OCI-LY7 (cell line): ENCODE data around the gene FRMD8. TPM values are rescaled to one million over a fixed set of nuclear protein-coding genes. Genes with fewer than 3 reads are reported as not detected.

Source experiments
- BruUV-seq: library from RNA; stranded (reverse); fragments of 400-500 nt; replicated peaks from 2 replicates; lab custom pipeline; 2021; lab: Mats Ljungman, UMichigan
- CTCF ChIA-PET: fragments of 300-600 bp; sonication (Branson Sonifier 250); formaldehyde crosslinking; loops from one replicate; lab custom pipeline; 2022; ENCODE audit warnings: antibody characterized with exemption; ENCODE audit not compliant: unreplicated experiment; lab: Charles Lee
- POLR2A ChIA-PET: fragments of 300-600 bp; sonication (Branson Sonifier 250); formaldehyde crosslinking; loops from one replicate; lab custom pipeline; 2022; ENCODE audit warnings: antibody characterized with exemption; lab: Charles Lee
- DNase-seq: peaks from one replicate; pipeline ENCODE4 v3.0.0-alpha.2; 2015; ENCODE audit warnings: low spot score
- H2AFZ ChIP-seq: fragments of 200-600 bp; sonication (generic), shearing (Covaris generic); 2 replicates; pipeline ENCODE4 v1.6.1; 2014; ENCODE audit warnings: mild to moderate bottlenecking, antibody characterized with exemption, low read length, moderate library complexity
- H3K27ac ChIP-seq: fragments of 200-600 bp; sonication (generic); 2 replicates; pipeline ENCODE4 v1.5.1; 2014; ENCODE audit warnings: mixed run types, low read depth, mild to moderate bottlenecking, moderate library complexity, low read length, inconsistent platforms; ENCODE audit not compliant: poor library complexity, severe bottlenecking
- H3K36me3 ChIP-seq: fragments of 200-600 bp; sonication (generic); 2 replicates; pipeline ENCODE4 v1.6.1; 2014; ENCODE audit warnings: mild to moderate bottlenecking, antibody characterized with exemption, low read length, moderate library complexity, mixed read lengths; ENCODE audit not compliant: insufficient read depth
- H3K4me1 ChIP-seq: fragments of 200-600 bp; sonication (generic); 2 replicates; pipeline ENCODE4 v1.5.1; 2014; ENCODE audit warnings: mild to moderate bottlenecking, low read length; ENCODE audit not compliant: insufficient read depth, poor library complexity, severe bottlenecking
- H3K4me2 ChIP-seq: fragments of 200-600 bp; sonication (generic); 2 replicates; pipeline ENCODE4 v1.6.1; 2014; ENCODE audit warnings: mild to moderate bottlenecking, low read length
- H3K4me3 ChIP-seq: fragments of 200-600 bp; sonication (generic); 2 replicates; pipeline ENCODE4 v1.5.1; 2014; ENCODE audit warnings: mild to moderate bottlenecking, low read depth, low read length; ENCODE audit not compliant: poor library complexity, severe bottlenecking
- H3K79me2 ChIP-seq: fragments of 200-600 bp; sonication (generic); 2 replicates; pipeline ENCODE4 v1.6.1; 2016; ENCODE audit warnings: low read depth, mild to moderate bottlenecking, low read length, moderate library complexity, mixed read lengths; ENCODE audit not compliant: insufficient read depth
- H3K9me2 ChIP-seq: fragments of 200-600 bp; sonication (generic); 2 replicates; pipeline ENCODE4 v1.6.1; 2016; ENCODE audit warnings: mild to moderate bottlenecking, low read length, mixed read lengths; ENCODE audit not compliant: insufficient read depth
- H3K9me3 ChIP-seq: fragments of 200-600 bp; sonication (generic); 2 replicates; pipeline ENCODE4 v1.6.1; 2014; ENCODE audit warnings: mild to moderate bottlenecking, mixed run types, low read length, mixed read lengths
- H4K20me1 ChIP-seq: fragments of 200-600 bp; sonication (generic); 2 replicates; pipeline ENCODE4 v1.6.1; 2014; ENCODE audit warnings: mild to moderate bottlenecking, antibody characterized with exemption, low read length, moderate library complexity, mixed read lengths; ENCODE audit not compliant: insufficient read depth
- EZH2phosphoT487 ChIP-seq: fragments of 200-600 bp; sonication (generic); IDR thresholded peaks from 2 replicates; pipeline ENCODE4 v1.6.1; 2018; ENCODE audit warnings: low read depth, borderline replicate concordance, mild to moderate bottlenecking, mixed run types, antibody characterized with exemption, low read length, moderate library complexity, mixed read lengths
- intact Hi-C: fragments of 100-400 bp; cut with micrococcal nuclease; formaldehyde crosslinking; loops from one replicate; pipeline ENCODE4 v1.10.0; 2022; ENCODE audit not compliant: unreplicated experiment
- total RNA-seq, 2 experiments: library from RNA; depleted of rRNA in 1 of 2; stranded (reverse); fragments of >200 nt in 1 of 2; shearing (Covaris generic) in 1 of 2; gene quantifications; 2 replicates each; pipeline ENCODE4 v1.2.3, GENCODE V29; 2014 to 2022
- TF ChIP-seq, protein P1 (sequence below): fragments of 200-600 bp; sonication (generic); conservative IDR thresholded peaks from 2 replicates; pipeline ENCODE4 v1.5.1; 2014; ENCODE audit warnings: mild to moderate bottlenecking, antibody characterized with exemption, low read length, moderate library complexity, mixed read lengths

The FRMD8 gene
- total RNA-seq, 2 experiments from 2014 or later = 37.6 to 55.8 TPM

DNA sequence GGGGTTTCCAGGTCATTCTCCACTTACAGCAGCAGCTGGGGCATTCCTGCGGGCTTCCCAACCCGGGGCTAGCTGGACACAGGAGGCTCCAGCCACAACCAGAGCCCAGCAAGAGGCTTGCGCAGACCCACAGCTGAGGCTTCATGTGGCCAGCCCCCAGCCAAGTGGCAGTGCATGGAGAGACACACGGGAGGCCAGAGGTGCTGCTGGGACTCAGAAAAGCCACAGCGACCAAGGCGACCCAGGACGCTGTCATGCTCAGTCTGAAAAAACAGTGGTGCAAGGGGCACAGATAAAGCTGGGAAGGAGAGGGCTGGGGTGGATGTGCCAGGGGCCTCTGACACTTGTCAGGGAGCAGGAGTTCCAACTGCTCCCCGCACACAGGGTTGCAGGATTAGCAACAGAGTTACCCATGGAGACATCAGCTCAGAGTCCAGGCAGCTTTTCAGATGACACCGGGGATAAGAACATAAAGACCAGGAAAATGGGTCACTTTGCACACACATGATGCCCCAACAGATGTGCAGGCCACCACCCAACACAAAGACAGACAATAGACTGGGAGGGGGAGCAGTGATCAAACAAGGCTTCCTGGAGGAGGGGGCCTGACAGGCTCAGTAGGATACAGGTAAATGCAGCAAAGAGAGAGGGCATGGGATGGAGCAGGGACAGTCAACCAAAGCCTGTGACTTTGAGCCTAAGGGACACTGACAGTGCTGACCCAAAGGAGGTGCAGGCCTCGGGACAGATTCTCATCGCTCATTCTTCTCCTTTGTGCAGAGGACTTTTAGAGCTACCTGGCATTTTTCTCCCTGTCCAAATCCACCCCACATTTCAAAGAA, 29.3 kb downstream of the FRMD8 start:
- Histone ChIP-seq H3K4me1 (peaks cover 61% of the 10 kb centered on the region), H3K36me3 (peaks cover 26% of the 10 kb centered on the region), H3K79me2 (peaks cover 25% of the 10 kb centered on the region; the same call in 1 of the 2 replicates), H3K27ac (no peak overlapping the region), H4K20me1 (no peaks in the 10 kb centered on the region), H3K9me2 (no peaks in the 10 kb centered on the region), H3K4me3 (peak overlapping the region; percentile 73), H3K9me3 (no peaks in the 10 kb centered on the region), H3K4me2 (peak overlapping the region; percentile 91), H2AFZ (peak overlapping the region; percentile 18; the same call in 1 of the 2 replicates)
- POLR2A ChIA-PET = interaction anchor here (0.7 to 11.5 kb wide), 10 partner anchors 9 to 136 kb away, joined by 3 to 237 read pairs (median 4); partner anchors contain the start of gene MALAT1
- intact Hi-C loops = loop anchor here (1.0 to 5.0 kb wide), 6 partner anchors 18 to 95 kb away; partner anchors contain the start of gene SLC25A45
- no peak for DNase-seq
- BruUV-seq = no TSS peak
- TF ChIP-seq, protein P1, sequence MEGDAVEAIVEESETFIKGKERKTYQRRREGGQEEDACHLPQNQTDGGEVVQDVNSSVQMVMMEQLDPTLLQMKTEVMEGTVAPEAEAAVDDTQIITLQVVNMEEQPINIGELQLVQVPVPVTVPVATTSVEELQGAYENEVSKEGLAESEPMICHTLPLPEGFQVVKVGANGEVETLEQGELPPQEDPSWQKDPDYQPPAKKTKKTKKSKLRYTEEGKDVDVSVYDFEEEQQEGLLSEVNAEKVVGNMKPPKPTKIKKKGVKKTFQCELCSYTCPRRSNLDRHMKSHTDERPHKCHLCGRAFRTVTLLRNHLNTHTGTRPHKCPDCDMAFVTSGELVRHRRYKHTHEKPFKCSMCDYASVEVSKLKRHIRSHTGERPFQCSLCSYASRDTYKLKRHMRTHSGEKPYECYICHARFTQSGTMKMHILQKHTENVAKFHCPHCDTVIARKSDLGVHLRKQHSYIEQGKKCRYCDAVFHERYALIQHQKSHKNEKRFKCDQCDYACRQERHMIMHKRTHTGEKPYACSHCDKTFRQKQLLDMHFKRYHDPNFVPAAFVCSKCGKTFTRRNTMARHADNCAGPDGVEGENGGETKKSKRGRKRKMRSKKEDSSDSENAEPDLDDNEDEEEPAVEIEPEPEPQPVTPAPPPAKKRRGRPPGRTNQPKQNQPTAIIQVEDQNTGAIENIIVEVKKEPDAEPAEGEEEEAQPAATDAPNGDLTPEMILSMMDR = no peak
- no peak for TF ChIP-seq EZH2phosphoT487
- CTCF ChIA-PET = interaction anchor here (0.6 to 1.3 kb wide), 7 partner anchors 9 to 224 kb away, joined by 3 to 5 read pairs (median 3); no protein-coding TSS in a partner anchor

DNA sequence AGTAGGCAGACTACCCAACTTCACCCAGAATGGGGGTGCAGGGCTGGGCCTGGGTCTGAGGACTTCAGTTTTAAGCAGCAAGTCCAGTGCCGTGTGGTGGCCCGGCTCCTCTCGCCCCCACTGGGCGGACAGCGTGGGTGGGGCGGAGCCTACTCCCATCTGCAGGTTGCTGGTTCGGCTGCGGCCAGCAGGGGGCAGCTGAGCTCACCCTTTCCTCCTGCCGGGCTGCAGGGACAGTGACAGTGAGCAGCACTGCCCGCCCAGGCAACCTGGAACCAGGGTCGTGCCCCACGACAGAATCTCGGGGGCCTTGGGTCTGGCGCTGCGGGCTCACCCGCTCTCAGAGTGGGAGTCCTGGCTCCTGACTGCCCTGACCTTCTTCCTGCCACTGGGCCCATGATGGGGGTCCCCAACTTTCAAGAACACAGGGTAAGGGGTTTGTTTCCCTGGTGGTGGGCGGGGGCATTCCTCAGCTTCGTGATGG, 29.9 kb downstream of the FRMD8 start:
- no TSS peak for BruUV-seq
- TF ChIP-seq, protein P1 = peak; percentile 97
- TF ChIP-seq EZH2phosphoT487 = no peak
- Histone ChIP-seq H3K9me2 (no peaks in the 10 kb centered on the region), H3K4me1 (peaks cover 68% of the 10 kb centered on the region), H2AFZ (peak overlapping the region; percentile 18; the same call in 1 of the 2 replicates), H4K20me1 (no peaks in the 10 kb centered on the region), H3K4me3 (peak overlapping the region; percentile 73), H3K79me2 (peaks cover 30% of the 10 kb centered on the region; the same call in 1 of the 2 replicates), H3K36me3 (peaks cover 19% of the 10 kb centered on the region; the same call in 1 of the 2 replicates), H3K9me3 (no peaks in the 10 kb centered on the region), H3K27ac (peak overlapping the region; percentile 97), H3K4me2 (peak overlapping the region; percentile 91)
- intact Hi-C loops = loop anchor here (1.0 to 5.0 kb wide), 6 partner anchors 17 to 94 kb away; partner anchors contain the start of gene SLC25A45
- CTCF ChIA-PET = interaction anchor here (0.7 to 1.3 kb wide), 7 partner anchors 10 to 224 kb away, joined by 3 to 5 read pairs (median 3); no protein-coding TSS in a partner anchor
- peak; percentile 88 for DNase-seq
- POLR2A ChIA-PET = interaction anchor here (0.7 to 11.5 kb wide), 8 partner anchors 8 to 91 kb away, joined by 3 to 237 read pairs (median 4); partner anchors contain the start of gene MALAT1
